Measurements from ENCODE around the gene PLEKHG7. TPM values are rescaled to one million over a fixed set of nuclear protein-coding genes. Genes with fewer than 3 reads are reported as not detected.

Gene PLEKHG7
- total RNA-seq, 2 donors from 2014 or later, result 0.33 to 1.6 TPM

DNA sequence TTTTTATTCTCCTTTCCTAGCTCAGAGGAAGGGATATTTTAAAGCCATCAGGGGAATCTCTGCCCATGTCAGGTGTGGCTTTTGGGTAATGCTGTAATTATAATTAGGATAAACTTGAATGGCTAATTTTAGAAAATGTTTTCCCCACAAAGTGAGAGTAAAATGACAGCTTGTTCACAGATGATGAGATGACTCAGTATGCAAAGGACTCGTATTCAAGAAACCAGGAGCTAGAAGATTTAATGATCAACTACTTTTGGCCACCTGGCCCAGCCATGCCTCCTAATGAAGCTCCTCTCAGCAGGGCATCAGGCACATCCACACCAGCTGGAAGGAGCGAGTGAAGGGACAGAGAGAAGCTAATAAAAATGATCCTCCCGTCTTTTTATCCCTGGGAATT is 29.0 kb upstream of the PLEKHG7 start:
- Histone ChIP-seq H3K4me3 (no peak overlapping the region), H3K36me3 (replicated peaks in 1 of 2; ENCODE audit: insufficient read depth in 1 of 2, low read depth in 2 of 2) (no peaks in the 10 kb centered on the region), H3K27ac (no peak overlapping the region), H3K4me1 (no peaks in the 10 kb centered on the region), H3K27me3 (no peaks in the 10 kb centered on the region), H3K9me3 (no peaks in the 10 kb centered on the region)
- no peak for DNase-seq
- intact Hi-C loops (cut with DNase I), result no loop called here
- WGBS, 2 donors, result 82 to 94% methylated on average over 3 of the region's 3 CpGs
- TF ChIP-seq, protein P1, sequence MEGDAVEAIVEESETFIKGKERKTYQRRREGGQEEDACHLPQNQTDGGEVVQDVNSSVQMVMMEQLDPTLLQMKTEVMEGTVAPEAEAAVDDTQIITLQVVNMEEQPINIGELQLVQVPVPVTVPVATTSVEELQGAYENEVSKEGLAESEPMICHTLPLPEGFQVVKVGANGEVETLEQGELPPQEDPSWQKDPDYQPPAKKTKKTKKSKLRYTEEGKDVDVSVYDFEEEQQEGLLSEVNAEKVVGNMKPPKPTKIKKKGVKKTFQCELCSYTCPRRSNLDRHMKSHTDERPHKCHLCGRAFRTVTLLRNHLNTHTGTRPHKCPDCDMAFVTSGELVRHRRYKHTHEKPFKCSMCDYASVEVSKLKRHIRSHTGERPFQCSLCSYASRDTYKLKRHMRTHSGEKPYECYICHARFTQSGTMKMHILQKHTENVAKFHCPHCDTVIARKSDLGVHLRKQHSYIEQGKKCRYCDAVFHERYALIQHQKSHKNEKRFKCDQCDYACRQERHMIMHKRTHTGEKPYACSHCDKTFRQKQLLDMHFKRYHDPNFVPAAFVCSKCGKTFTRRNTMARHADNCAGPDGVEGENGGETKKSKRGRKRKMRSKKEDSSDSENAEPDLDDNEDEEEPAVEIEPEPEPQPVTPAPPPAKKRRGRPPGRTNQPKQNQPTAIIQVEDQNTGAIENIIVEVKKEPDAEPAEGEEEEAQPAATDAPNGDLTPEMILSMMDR (IDR thresholded peaks at IDR 0.05), result no peak
- TF ChIP-seq POLR2A (IDR thresholded peaks at IDR 0.05), result no peak
- no peak for ATAC-seq

DNA sequence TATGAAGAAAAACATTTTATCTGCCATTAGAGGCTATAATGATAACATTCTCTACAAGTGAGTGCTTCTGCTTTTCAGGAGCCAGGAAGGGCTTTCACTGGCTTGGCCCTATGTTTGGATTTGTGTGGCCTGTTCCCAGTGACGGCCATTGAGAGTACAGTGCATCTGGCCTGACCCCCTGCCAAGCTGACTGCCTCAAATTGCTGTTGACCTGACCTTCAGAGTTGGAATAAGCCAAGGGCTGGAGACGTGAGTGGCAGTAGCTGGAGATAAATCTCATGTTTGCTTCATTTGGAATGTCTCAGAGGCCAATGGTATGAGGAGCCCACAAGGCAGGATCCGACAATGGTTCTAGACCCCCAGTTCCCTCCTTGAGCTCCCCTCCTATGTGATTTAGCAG is 28.3 kb upstream of the PLEKHG7 start:
- Histone ChIP-seq H3K4me1 (no peaks in the 10 kb centered on the region), H3K4me3 (no peak overlapping the region), H3K9me3 (no peaks in the 10 kb centered on the region), H3K27me3 (no peaks in the 10 kb centered on the region), H3K36me3 (replicated peaks in 1 of 2; ENCODE audit: insufficient read depth in 1 of 2, low read depth in 2 of 2) (no peaks in the 10 kb centered on the region), H3K27ac (no peak overlapping the region)
- DNase-seq (no peak), ATAC-seq (no peak)
- 37 to 49% methylated on average over 3 of the region's 3 CpGs for WGBS, 2 donors
- intact Hi-C loops (cut with DNase I), result no loop called here
- TF ChIP-seq, protein P1 (IDR thresholded peaks at IDR 0.05), result no peak
- TF ChIP-seq POLR2A (IDR thresholded peaks at IDR 0.05), result no peak

DNA sequence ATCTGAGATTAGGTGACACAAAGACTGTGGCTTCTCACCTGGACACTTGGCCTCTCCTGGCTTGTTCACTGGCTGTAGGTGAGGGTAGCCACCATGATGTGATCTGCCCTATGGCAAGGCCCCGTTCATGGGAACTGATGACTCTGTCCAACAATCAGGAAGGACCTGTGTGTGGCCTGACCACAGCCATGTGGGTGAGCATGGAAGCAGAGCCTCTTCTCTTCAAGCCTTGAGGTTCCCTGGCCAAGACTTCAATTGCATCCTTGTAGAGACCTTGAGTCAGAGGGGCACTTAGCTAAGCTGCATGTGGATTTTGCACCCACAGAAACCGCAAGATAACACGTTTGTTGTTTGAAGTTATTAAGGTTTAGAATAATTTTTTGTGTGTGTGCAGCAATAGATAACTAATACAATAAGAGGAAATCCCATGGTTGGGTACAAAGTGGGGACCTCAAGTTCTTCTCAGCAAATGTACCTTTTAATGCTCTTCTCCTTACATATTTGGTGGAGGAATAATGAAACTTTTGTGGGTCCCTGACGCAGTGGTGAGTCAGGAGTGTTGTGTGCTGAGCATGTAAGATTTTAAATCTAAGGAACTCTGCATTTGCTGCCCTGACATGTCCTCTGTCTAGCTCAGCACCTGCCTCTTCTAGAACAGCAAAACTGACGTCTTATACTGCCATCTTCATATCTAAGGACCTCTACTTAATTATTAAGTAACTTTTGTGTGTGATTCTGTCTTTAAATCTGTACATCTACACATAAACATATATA is 27.5 kb upstream of the PLEKHG7 start:
- no peak for ATAC-seq

DNA sequence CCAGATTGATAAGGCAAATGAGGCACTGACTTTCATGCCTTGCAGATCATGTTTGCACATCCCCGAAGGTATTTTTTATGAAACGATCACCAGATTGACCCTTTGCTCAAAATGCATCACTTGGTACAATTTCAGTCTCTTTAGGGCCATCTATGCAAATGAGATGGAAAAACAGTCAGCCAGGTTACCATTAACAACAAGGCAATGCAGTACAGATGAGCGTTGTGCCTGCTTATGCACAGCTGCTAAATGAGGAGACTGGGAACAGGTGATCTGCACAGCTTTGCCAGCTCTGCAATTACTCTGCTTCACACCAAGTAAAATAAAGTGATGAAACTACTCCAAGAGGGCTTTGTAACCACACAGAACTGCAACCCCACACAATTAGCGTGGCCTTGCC is 26.1 kb upstream of the PLEKHG7 start:
- Histone ChIP-seq H3K4me1 (no peaks in the 10 kb centered on the region), H3K27me3 (no peaks in the 10 kb centered on the region), H3K9me3 (no peaks in the 10 kb centered on the region), H3K27ac (no peak overlapping the region), H3K36me3 (replicated peaks in 1 of 2; ENCODE audit: insufficient read depth in 1 of 2, low read depth in 2 of 2) (no peaks in the 10 kb centered on the region), H3K4me3 (no peak overlapping the region)
- intact Hi-C loops (cut with DNase I), result no loop called here
- ATAC-seq (no peak), DNase-seq (no peak)
- 69% methylated on average over 4 of the region's 4 CpGs for WGBS, 2 donors
- no peak for TF ChIP-seq POLR2A (IDR thresholded peaks at IDR 0.05)
- TF ChIP-seq, protein P1 (IDR thresholded peaks at IDR 0.05), result no peak

More for the DNA sequence above, 27.5 kb upstream of the PLEKHG7 start:
- intact Hi-C loops (cut with DNase I), result no loop called here
- no peak overlapping the region for H3K4me3 ChIP-seq
- H3K27me3 ChIP-seq, result no peaks in the 10 kb centered on the region
- no peak overlapping the region for H3K27ac ChIP-seq
- TF ChIP-seq POLR2A (IDR thresholded peaks at IDR 0.05), result no peak
- TF ChIP-seq, protein P1 (IDR thresholded peaks at IDR 0.05), result no peak
- H3K36me3 ChIP-seq (replicated peaks in 1 of 2; ENCODE audit: insufficient read depth in 1 of 2, low read depth in 2 of 2), result no peaks in the 10 kb centered on the region
- no peaks in the 10 kb centered on the region for H3K9me3 ChIP-seq
- no peak for DNase-seq
- 62 to 75% methylated on average over 5 of the region's 5 CpGs for WGBS, 2 donors
- no peaks in the 10 kb centered on the region for H3K4me1 ChIP-seq

DNA sequence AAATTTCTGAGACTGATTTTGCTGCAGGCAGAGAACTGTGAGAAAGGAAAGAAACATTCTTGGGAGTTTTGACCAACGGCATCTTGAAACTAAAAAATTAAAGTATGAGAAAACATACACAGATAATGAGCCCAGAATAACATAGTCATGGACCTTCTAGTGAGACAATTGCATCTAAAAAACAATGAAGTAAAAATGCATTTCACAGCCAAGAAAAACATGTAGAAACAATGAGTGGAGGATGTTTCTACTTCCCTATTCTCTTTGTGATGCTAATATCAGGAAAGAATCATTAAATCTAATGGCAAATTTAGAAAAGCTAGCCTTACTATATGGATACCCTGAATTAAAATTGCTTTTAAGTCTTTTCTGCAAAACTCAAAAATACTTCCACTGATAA is 12.2 kb upstream of the PLEKHG7 start:
- Histone ChIP-seq H3K9me3 (no peaks in the 10 kb centered on the region), H3K4me3 (no peak overlapping the region), H3K4me1 (no peaks in the 10 kb centered on the region), H3K27me3 (no peaks in the 10 kb centered on the region), H3K27ac (no peak overlapping the region), H3K36me3 (replicated peaks in 1 of 2; ENCODE audit: insufficient read depth in 1 of 2, low read depth in 2 of 2) (no peaks in the 10 kb centered on the region)
- ATAC-seq (no peak), DNase-seq (no peak)
- intact Hi-C loops (cut with DNase I), result no loop called here
- TF ChIP-seq POLR2A (IDR thresholded peaks at IDR 0.05), result no peak
- TF ChIP-seq, protein P1 (IDR thresholded peaks at IDR 0.05), result no peak
- WGBS, 2 donors, result 74 to 86% methylated on average over 1 of the region's 1 CpG

Measured in body of pancreas (tissue), 4 donors.